A549 treated with ZK216348 at 1 μM for 4 hours (cell line): ENCODE data around the gene SLK. TPM values are rescaled to one million over a fixed set of nuclear protein-coding genes. Genes with fewer than 3 reads are reported as not detected.

ENCODE experiments used
- total RNA-seq: library from RNA; stranded (reverse); fragments of 200-300 nt; extraction: Qiagen RNA extraction; gene quantifications from 5 replicates; pipeline ENCODE4 v1.2.3, GENCODE V29; 2022; ENCODE audit warnings: low read depth

SLK gene
- total RNA-seq: 22.4 to 41.5 TPM (median 34.2 TPM) in 5 replicates

GRCh38 chr10:103966671-103967447 lies at the start of gene SLK:
TSS of gene SLK (plus strand) at chr10:103967140. CDS start at chr10:103967746, 606 bp downstream.

GRCh38 chr10:103918053-103918846 lies 48.7 kb upstream of the SLK start, which contains the start of gene STN1:
TSS of gene STN1 (minus strand) at chr10:103918184. CDS start at chr10:103917594, 590 bp downstream.

Other genes with a start within 250 kb of the SLK start
- 0.97 to 2.3 TPM (median 1.6 TPM) in 5 replicates for gene SH3PXD2A, start 111.6 kb upstream of the SLK start, total RNA-seq
- 19.1 to 22.3 TPM (median 19.4 TPM) in 5 replicates for gene STN1, start 49.0 kb upstream of the SLK start, total RNA-seq
- 1.6 to 2.2 TPM (median 1.9 TPM) in 5 replicates for gene COL17A1, start 118.7 kb downstream of the SLK start, total RNA-seq
- gene SFR1, start 155.0 kb downstream of the SLK start, total RNA-seq: 12.6 to 27.0 TPM (median 13.5 TPM) in 5 replicates